HG03066 (cell line): Measurements from ENCODE around the gene GOLT1A.
"Not testable (repeated sequence)": the region's sequence is repeated elsewhere in the genome, so short reads cannot be mapped to it uniquely, and the experiment has no call there.

Experiments used
- ATAC-seq: cut with Tn5 transposase; IDR thresholded peaks from one replicate; pipeline ENCODE4 v1.9.1; 2021; ENCODE audit warnings: low read depth; ENCODE audit not compliant: unreplicated experiment

Gene GOLT1A

DNA sequence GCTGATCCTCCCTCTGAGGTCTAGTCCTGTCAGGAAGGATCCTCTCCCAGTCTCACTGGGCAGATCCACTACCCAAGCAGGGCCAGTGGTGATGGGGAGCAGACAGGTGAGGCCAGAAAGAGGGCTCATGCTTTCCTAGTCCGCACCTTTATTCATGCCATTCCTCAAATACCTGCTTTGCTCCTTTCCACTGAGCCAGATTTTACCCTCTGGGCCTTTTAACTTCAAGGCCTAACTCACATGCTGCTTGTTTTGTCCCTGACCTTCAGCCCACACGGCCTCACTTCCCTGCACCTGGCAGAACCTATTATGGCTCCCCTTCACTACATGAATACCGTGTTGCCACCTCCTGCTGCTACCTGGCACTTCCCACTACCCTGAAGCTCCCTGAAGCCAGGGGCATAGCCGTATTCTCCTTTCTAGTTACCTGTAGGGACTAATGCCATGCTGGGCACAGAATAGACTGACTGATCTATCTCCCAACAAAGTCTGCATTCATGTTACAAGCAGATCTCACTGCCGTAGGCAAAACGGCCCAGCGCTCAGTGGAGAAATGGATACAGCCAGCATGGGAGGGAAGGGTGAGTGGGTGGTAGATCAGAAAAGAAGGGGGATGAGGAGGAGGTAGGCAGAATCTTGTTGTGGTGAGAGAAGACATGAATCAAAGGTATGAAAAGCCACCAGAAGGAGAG is 36.1 kb upstream of the GOLT1A start:
- ATAC-seq, result no peak

DNA sequence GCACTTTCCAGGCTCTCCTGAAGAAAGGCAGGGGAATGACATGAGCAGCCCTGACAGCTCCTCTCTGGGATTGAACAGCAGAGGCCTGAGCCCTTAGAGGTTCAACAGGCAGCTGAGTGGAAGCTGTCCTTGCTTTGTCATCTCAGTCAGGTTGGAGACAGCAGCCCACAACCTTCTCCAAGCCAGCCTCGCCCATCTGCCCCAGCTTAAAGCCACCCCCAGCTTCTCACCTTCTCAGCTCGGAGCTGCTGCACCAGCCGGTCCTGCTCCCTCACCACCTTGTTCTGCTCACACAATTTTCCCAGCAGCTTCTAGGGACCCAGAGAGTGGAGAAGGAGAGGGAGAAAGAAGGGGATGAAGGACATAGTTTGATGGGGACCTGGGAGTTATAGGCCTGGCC is 35.2 kb upstream of the GOLT1A start:
- no peak for ATAC-seq

DNA sequence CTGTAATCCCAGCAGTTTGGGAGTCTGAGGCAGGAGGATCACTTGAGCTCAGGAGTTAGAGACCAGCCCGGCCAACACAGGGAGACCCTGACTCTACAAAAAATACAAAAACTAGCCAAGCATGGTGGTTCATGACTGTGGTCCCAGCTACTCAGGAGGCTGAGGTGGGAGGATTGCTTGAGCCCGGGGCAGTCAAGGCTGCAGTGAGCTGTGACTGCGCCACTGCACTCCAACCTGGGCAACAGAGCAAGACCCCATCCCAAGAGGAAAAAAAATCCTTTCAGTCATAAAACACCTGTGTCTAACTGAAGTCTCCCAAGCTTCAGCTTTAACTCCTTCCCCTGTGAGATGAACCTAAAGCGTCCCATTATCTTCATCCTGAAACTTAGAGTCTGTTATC is 33.1 kb upstream of the GOLT1A start:
- no peak for ATAC-seq

DNA sequence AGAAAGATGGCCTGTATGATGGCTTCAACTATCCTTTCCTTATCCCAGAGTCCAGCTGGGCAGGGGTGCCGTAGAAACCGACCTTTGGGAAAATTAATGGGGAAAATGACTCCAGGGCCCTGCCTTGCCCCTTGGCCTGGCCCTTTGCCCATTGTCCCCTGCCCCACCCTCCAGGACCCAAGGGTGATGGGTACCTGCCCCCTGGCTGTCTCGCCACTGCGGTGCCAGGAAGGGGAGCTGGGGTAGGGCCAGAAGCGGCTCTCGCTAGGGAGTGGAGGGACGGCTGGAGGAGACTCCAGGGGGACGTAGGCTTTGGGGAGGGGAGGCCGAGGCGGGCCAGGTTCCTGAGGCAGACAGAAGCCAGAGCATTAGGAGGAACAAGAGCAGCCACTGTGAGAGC is 29.1 kb upstream of the GOLT1A start:
- no peak for ATAC-seq

DNA sequence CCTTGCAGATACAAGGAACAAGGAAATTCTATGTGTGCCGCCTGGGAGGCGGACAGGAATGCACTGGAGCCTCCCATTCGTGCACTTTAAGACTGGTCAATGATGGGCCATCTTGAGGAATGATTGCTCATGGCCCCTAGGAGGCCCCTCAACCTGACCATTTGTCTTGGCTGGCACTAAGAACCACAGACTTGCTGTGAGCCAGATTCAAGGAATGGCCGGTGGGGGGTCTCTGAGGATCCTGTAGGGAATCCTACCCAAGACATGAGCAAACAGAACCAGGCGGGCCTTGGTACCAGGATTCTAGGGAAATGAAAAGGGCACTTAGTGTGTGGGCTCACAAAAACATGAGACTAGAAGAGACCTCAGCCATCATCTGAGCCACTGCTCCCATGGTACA is 28.1 kb upstream of the GOLT1A start:
- no peak for ATAC-seq

DNA sequence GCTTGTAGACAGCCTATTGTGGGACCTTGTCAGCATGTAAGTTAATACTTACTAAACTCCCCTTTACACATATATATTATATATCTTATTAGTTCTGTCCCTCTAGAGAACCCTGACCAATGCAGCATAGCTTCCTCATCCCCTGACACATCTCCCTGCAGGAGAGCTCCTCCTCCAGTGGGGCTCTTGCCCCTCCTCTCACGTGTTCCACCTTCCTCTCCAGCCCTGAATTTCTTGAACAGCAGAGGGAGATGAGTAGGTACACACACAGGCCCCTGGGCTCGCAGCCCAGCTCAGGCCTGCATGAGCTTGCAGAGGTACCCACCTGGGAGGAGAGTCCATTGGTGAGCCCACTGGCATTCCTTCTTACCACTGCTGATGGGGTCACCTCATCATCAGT is 27.3 kb upstream of the GOLT1A start:
- no peak for ATAC-seq

DNA sequence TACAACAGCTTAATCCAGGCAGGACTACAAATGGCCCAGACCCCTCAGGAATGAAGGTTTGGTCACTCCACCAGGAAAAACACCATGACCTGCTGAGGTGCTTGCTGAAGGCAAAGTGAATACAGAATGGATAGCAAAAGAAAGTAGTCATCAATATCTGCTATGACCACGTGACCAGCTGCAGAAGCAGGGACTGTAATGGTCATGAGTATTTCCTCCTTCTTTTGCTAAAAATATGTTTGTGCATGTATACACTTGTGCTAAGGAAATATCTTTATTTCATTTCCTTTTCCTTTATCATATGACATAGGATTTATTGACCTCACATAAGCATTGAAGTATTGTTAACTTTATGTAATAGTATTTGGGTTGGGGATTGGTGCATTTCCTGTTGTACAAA is 26.4 kb upstream of the GOLT1A start:
- no peak for ATAC-seq

DNA sequence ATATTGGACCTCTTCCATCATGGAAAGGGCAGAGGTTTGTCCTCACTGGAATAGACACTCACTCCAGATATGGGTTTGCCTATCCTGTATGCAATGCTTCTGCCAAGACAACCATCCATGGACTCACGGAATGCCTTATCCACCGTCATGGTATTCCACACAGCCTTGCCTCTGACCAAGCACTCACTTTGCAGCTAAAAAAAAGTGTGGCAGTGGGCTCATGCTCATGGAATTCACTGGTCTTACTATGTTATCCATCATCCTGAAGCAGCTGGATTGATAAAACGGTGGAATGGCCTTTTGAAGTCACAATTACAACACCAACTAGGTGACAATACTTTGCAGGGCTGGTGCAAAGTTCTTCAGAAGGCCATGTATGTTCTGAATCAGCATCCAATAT is 25.6 kb upstream of the GOLT1A start:
- not testable (repeated sequence) for ATAC-seq

DNA sequence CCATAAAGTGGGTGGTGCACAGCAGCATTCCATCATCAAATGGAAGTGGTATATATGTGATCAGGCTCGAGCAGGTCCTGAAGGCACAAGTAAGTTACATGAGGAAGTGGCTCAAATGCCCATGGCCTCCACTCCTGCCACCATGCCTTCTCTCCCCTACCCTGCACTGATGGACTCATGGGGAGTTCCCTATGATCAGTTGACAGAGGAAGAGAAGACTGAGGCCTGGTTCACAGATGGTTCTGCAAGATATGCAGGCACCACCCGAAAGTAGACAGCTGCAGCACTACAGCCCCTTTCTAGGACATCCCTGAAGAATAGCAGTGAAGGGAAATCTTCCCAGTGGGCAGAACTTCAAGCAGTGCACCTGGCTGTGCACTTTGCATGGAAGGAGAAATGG is 24.7 kb upstream of the GOLT1A start:
- ATAC-seq, result not testable (repeated sequence)

DNA sequence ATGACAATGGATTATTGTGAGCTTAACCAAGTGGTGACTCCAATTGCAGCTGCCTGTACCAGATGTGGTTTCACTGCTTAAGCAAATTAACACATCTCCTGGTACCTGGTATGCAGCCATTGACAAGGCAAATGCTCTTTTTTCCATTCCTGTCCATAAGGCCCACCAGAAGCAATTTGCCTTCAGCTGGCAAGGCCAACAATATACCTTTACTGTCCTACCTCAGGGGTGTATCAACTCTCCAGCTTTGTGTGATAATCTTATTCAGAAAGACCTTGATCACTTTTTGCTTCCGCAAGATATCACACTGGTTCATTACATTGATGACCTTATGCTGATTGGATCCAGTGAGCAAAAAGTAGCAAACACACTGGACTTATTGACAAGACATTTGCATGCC is 23.7 kb upstream of the GOLT1A start:
- ATAC-seq, result not testable (repeated sequence)

DNA sequence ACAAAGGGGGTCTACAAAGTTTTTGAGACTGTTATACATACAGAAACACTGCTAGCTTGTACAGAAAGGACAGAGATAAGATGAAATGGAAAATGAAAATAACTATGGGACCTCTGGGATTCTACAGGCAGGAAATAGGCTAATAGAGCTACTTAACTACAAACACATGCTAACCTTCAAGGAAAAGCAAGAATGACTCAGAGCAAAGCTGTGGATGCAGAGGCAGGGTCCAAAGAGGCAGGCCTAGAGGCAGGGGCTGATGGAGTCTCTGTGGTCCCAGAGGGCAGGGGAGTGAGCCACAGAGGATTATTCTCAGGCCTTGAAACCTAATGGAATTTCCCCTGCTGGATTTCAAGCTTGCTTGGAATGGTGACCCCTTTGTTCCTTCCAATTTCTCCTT is 18.7 kb upstream of the GOLT1A start:
- ATAC-seq, result no peak

DNA sequence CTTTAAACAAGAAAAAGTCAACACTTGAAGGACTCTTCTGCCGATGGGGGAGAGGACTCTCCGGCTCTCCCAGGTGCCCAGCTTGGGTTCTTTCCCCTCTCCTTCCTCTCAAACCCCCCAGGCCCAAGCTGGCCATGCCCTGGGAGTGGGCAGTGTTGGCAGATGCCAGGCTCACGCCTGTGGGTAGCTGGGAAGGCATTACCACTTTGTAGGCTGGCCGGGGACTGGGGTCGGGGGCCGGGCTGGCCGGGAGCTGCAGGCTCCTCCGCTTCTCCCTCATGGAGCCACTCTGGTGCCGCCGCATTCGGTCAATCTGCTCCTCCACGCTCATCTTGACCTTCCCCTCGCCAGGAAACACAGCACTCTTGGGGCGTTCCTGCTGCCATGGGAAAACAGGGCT is 16.4 kb upstream of the GOLT1A start:
- no peak for ATAC-seq

DNA sequence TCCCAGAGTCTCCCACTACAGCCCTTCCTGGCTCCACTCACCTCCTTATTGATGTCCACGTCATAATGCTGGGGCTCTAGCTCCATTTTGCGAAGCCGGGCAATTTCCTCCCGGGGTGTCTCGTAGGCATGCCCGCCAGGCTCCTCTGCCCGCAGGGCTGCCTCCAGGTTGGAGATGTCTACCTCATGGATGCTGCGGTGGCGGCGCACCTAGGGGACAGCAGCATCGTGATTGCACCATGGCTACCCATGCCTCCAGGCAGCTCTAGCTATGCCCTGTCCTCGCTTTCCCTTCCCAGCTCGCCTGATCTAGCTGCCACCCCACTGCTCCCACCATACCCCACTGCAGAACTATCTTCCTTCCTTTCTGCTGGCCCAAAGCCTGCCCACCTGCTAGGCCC is 15.1 kb upstream of the GOLT1A start:
- no peak for ATAC-seq

DNA sequence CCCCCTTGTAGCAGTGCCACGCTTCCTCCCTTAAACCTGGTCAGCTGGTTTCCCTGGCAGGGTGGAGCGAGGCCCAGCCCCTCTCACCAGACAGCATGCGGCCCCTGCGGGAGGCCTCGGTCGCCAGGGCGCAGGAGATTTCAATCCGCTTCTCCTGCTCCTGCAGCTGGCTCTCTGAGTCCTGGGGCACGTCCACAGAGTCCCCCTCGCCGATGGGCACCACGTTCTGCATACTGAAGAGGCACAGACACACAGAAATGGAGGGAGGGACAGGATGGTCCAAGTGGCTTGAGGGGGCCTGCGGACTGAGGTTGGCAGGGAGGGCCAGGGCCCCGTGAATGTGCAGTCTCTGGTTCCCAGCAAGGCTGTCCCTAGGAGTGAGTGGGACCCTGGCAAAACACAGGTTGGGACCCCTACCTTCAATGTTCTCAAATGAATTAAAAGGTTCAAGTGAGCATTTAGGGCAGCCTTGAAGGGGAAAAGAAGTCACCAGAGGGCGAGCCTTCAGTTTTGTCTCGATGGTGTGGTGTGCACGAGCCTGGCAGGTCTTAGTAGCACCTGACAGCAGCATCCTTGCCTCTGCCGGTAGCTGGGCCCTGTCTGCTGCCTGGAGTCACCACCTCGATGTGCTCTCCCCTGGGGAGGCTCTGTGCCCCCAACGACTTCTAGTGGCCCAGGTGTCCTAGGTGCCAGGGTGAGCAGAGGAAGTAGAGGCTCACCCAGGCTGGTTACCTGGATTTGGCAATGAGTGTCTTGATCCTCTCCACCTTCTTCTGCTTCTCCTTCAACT is 14.4 kb upstream of the GOLT1A start:
- ATAC-seq, result no peak

DNA sequence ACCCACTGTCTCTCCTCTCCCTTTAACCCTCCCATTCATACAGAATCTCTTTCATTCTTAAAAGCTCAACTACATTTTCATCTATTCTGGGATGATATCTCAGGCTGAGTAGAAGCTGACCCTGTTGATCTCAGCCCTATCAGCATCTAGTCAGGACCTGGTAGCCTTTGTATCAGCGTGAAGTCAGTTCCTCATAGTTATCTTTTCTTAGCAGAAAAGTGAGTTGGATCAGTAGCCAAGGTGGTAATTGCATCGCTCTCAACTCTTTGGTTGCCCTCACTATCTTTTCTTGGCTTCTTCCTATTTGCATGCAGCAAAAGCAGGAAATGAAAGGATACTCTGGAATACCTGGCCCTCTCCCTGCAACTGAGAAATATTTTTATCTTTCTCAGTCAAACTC is 13.6 kb upstream of the GOLT1A start:
- no peak for ATAC-seq

DNA sequence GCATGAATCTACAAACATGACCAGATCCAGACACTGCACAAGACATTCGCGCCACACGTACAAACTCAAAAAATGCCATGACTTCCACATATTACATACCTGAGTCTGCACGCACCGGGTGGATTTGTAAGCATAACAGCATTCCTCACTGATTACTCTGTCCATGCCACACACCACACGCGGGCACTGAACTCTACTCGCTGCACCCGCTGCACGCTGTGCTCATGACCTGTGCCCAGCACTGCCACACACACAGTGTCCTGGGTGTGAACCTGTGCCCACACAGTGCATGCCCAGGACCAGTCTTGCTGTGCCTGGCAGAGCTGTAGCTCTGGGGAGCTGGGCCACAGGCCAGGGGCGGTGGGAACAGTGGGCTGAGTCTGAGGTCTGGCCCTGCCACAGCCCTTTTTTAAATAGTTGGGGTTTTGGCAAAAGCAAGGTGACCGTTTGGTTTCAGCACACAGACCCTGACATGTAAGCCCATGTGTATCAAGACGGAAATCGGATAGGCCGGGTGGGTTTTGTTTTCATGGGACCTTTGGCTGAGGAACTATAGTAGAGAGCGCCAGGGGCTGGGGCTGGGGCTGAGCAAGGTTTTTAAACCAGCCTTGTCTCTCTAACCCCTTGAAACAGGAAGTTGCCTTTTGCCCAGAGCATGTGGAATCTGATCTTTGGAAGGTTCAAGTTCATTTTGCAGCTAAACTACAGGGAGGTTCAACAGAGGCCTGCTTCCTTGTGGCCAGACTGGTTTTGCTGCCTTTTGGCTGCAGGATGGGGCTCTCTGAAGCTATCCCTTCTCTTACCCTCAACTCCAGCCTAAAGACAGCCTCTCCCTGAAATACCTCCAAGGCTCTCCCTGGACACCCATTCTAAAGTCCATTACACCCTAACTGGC is 12.3 kb upstream of the GOLT1A start:
- ATAC-seq, result no peak

DNA sequence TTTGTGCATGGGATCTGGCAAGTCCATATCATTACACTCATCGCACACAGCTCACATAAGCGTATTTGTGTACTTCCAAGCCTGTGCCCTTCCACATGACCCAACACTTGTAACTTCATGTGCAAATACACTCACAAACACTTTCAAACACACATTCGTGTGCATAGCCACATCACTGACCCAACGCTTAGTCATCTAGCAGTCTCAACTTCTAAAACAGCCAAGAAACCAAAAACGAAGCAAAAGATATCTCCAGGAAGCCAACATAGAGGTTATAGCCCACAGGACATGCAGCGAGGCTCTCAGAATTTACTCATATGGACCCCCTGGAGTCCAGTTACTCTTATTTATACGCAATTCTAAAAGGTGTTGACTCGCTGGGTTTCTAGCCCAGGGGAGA is 10.9 kb upstream of the GOLT1A start:
- no peak for ATAC-seq

DNA sequence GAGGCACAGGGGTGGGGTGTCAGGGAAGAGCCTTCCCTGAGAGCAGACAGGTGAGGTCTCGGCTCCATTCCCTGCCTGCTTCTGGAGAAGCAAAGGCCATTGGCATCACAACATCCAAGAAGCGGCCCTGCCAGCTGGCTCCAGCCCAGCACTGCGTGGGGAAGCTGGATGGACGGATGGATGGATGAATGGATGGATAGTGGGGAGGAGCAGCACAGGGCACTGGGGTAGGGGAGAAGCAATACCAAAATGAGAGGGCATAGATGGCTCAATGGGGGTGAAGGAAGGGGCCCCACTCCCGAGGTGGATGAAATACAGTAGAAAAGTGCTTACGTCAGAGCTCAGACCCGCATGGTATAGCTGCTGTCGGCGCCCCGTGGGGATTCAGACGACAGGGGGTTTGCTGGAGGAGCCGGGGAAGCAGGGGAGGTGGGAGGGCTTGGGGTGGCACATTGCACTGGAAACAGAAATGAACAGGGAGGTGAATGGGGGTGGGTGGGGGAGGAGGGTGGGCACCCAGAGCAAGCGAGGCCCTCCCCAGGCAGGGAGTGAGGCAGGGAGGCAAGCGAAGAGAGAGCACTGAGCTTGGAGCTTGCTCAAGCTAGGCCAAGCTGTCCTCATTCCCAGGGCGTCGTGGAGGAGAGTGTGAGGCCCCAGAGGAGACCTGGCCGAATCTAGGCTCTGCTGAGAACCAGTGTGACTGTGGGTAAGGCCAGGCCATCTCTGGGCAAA is 9.5 kb upstream of the GOLT1A start:
- no peak for ATAC-seq

DNA sequence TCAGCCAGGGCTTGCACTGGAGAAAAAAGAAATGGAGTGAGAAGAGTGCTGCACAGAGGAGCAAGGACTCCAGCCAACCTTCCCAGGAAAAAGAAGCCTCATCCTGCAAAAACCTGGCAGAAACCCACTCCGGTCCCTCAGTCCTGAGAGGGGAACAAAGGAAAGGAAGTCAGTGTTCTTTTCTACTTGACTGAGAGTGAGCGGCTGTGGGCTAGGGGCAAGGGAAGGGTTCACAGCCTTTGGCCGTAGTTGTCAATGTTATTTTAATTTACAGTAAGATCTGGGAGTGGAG is 8.9 kb upstream of the GOLT1A start:
- ATAC-seq, result no peak

DNA sequence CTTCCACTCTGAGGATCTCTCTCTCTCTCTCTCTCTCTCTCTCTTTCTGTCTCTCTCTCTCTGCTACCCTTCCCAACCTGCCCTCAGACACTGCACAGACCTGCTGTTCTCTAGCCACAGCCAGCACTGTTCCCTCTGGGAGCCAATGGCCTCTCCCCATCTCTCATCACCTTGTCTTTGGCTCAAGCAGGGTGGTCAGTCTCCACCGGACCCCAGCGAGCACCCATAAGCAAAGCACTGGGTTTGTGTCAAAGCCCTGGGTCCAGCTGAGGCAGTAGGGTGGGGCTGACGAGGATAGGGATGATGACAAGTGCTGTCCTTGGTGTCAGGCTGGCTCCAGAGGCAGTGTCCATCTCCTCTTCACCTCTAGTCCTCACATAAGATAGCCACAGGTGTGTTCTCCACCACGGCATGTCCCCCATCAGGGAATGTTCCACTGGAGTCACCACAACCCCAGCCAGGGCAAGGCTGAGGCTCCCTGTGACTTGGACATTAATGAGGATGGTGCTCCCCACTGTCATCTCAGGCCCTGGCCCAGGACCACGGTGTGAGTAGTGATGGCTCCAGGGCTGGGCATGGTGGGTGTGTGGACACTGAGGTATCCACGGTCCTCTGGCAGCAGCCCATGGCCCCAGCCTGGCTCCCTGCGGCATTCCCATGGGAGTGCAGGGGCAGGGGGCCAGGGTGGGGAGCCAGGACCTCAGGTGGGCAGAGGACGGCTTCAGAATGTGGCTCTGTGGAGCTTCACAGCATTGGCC is 8.4 kb upstream of the GOLT1A start:
- no peak for ATAC-seq
